Measurements from ENCODE around the gene WFDC8.

- TF ChIP-seq CTCF (conservative IDR thresholded peaks at IDR 0.05; ENCODE audit: low read depth, low read length) (no peak), EZH2 (IDR thresholded peaks at IDR 0.05; ENCODE audit: borderline replicate concordance, low read depth, low read length, poor library complexity, severe bottlenecking) (no peak)
Measured at GRCh38 chr20:45527294-45527693, 51.8 kb downstream of the WFDC8 start.
